ENCODE measurements around the gene ARHGEF25.

Gene ARHGEF25

GRCh38 chr12:57622293-57623245 is 11.3 kb downstream of the ARHGEF25 start:
- no peak for TF ChIP-seq POLR2AphosphoS5 (IDR thresholded peaks at IDR 0.05; ENCODE audit: low read depth, low read length)
- no peak for TF ChIP-seq REST (IDR thresholded peaks at IDR 0.05; ENCODE audit: insufficient read depth in 1 of 2, low read depth in 2 of 2, low read length in 2 of 2)
- TF ChIP-seq FOXP2 (optimal IDR thresholded peaks at IDR 0.05; ENCODE audit: borderline replicate concordance, extremely low read depth, extremely low read length, insufficient read depth): no peak
- no peak for TF ChIP-seq SIN3A (IDR thresholded peaks at IDR 0.05; ENCODE audit: borderline replicate concordance, insufficient read depth, low read length)
- no peak for TF ChIP-seq TAF1 (IDR thresholded peaks at IDR 0.05; ENCODE audit: borderline replicate concordance, insufficient read depth, low read length)

GRCh38 chr12:57623385-57623784 is 12.2 kb downstream of the ARHGEF25 start:
- TF ChIP-seq TAF1 (IDR thresholded peaks at IDR 0.05; ENCODE audit: borderline replicate concordance, insufficient read depth, low read length): no peak
- TF ChIP-seq SIN3A (IDR thresholded peaks at IDR 0.05; ENCODE audit: borderline replicate concordance, insufficient read depth, low read length): no peak
- TF ChIP-seq REST (IDR thresholded peaks at IDR 0.05; ENCODE audit: insufficient read depth in 1 of 2, low read depth in 2 of 2, low read length in 2 of 2): no peak
- no peak for TF ChIP-seq FOXP2 (optimal IDR thresholded peaks at IDR 0.05; ENCODE audit: borderline replicate concordance, extremely low read depth, extremely low read length, insufficient read depth)

GRCh38 chr12:57623811-57624390 is 12.7 kb downstream of the ARHGEF25 start:
- TF ChIP-seq FOXP2 (optimal IDR thresholded peaks at IDR 0.05; ENCODE audit: borderline replicate concordance, extremely low read depth, extremely low read length, insufficient read depth) (no peak), POLR2AphosphoS5 (IDR thresholded peaks at IDR 0.05; ENCODE audit: low read depth, low read length) (no peak), TAF1 (IDR thresholded peaks at IDR 0.05; ENCODE audit: borderline replicate concordance, insufficient read depth, low read length) (no peak), REST (IDR thresholded peaks at IDR 0.05; ENCODE audit: insufficient read depth in 1 of 2, low read depth in 2 of 2, low read length in 2 of 2) (no peak), SIN3A (IDR thresholded peaks at IDR 0.05; ENCODE audit: borderline replicate concordance, insufficient read depth, low read length) (no peak)

GRCh38 chr12:57624441-57625220 is 13.4 kb downstream of the ARHGEF25 start:
- TF ChIP-seq POLR2AphosphoS5 (IDR thresholded peaks at IDR 0.05; ENCODE audit: low read depth, low read length): no peak
- TF ChIP-seq TAF1 (IDR thresholded peaks at IDR 0.05; ENCODE audit: borderline replicate concordance, insufficient read depth, low read length): no peak
- no peak for TF ChIP-seq FOXP2 (optimal IDR thresholded peaks at IDR 0.05; ENCODE audit: borderline replicate concordance, extremely low read depth, extremely low read length, insufficient read depth)
- TF ChIP-seq SIN3A (IDR thresholded peaks at IDR 0.05; ENCODE audit: borderline replicate concordance, insufficient read depth, low read length): no peak
- no peak for TF ChIP-seq REST (IDR thresholded peaks at IDR 0.05; ENCODE audit: insufficient read depth in 1 of 2, low read depth in 2 of 2, low read length in 2 of 2)

Data from PFSK-1 (cell line).